ENCODE results near the gene RAB20. TPM values are rescaled to one million over a fixed set of nuclear protein-coding genes. Genes with fewer than 3 reads are reported as not detected.

RAB20 gene
- total RNA-seq, 1 donor from 2014 or later: 1.5 TPM

GRCh38 chr13:110486061-110486715 lies 75.3 kb downstream of the RAB20 start:
- Mint-ChIP-seq H3K27me3 (ENCODE audit: unreplicated experiment) (peaks cover 21% of the 10 kb centered on the region), H3K4me1 (ENCODE audit: unreplicated experiment) (peaks cover 6% of the 10 kb centered on the region), H3K9me3 (ENCODE audit: unreplicated experiment) (no peaks in the 10 kb centered on the region), H3K4me3 (ENCODE audit: unreplicated experiment) (no peak overlapping the region), H3K36me3 (ENCODE audit: low read depth, unreplicated experiment) (peaks cover 75% of the 10 kb centered on the region), H3K27ac (ENCODE audit: unreplicated experiment) (peak overlapping the region; percentile 61)
- DNase-seq (ENCODE audit: low spot score): no peak
- TF ChIP-seq CTCF (IDR thresholded peaks at IDR 0.05; ENCODE audit: unreplicated experiment): no peak

DNA sequence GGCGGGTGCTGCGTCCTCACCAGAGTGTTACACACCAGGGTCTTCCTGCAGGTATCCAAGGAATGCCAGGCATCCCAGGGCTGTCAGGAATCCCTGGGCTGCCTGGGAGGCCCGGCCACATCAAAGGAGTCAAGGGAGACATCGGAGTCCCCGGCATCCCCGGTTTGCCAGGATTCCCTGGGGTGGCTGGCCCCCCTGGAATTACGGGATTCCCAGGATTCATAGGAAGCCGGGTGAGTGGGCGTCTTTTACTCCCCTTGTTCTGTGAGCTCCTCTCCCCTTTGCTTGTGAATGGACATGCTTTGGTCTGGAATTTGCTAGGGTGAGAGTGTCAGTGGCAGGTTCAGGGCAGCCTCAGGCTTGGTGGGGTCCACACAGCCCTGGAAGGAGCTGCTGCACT lies 75.9 kb downstream of the RAB20 start:
- H3K27me3 Mint-ChIP-seq (ENCODE audit: unreplicated experiment): peaks cover 21% of the 10 kb centered on the region
- no peak overlapping the region for H3K4me3 Mint-ChIP-seq (ENCODE audit: unreplicated experiment)
- DNase-seq (ENCODE audit: low spot score): no peak
- H3K9me3 Mint-ChIP-seq (ENCODE audit: unreplicated experiment): no peaks in the 10 kb centered on the region
- H3K4me1 Mint-ChIP-seq (ENCODE audit: unreplicated experiment): peaks cover 6% of the 10 kb centered on the region
- H3K27ac Mint-ChIP-seq (ENCODE audit: unreplicated experiment): no peak overlapping the region
- no peak for TF ChIP-seq CTCF (IDR thresholded peaks at IDR 0.05; ENCODE audit: unreplicated experiment)
- H3K36me3 Mint-ChIP-seq (ENCODE audit: low read depth, unreplicated experiment): peaks cover 70% of the 10 kb centered on the region

DNA sequence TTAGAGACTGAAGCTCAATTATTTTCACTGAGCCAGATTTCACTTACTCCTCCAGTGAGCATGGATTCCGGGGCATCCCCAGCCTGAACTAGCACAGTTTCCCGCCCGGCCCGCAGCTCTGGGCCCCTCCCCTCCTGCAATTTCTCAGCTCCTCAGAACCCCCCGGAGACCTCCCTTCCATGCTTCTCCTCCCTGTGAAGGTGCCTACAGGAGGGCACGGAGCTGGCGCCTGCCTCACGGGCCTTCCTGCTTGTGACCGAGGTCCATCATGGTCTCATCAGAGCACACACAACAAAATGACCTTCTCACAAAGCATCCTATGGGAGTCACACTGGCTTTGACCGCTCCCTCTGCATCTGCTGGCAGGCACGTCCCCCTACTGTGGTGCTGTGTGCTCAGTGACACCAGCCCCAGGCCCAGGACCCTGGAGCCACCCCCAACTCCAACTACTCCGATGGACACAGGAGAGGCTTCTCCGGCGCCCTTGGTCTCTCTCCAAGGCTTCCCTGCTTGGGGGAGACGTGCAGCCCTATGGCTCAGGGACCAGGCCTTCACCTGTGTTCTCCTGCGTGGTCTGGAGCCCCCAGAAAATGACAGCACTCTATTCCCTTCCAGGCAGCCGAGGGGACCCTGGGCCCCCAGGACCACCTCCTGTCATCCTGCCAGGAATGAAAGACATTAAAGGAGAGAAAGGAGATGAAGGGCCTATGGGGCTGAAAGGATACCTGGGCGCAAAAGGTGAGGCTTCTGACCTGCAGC lies 77.1 kb downstream of the RAB20 start:
- Mint-ChIP-seq H3K9me3 (ENCODE audit: unreplicated experiment) (no peaks in the 10 kb centered on the region), H3K27me3 (ENCODE audit: unreplicated experiment) (peaks cover 22% of the 10 kb centered on the region), H3K27ac (ENCODE audit: unreplicated experiment) (no peak overlapping the region), H3K4me3 (ENCODE audit: unreplicated experiment) (peak overlapping the region; percentile 42), H3K36me3 (ENCODE audit: low read depth, unreplicated experiment) (peaks cover 65% of the 10 kb centered on the region), H3K4me1 (ENCODE audit: unreplicated experiment) (peaks cover 4% of the 10 kb centered on the region)
- no peak for DNase-seq (ENCODE audit: low spot score)
- no peak for TF ChIP-seq CTCF (IDR thresholded peaks at IDR 0.05; ENCODE audit: unreplicated experiment)

DNA sequence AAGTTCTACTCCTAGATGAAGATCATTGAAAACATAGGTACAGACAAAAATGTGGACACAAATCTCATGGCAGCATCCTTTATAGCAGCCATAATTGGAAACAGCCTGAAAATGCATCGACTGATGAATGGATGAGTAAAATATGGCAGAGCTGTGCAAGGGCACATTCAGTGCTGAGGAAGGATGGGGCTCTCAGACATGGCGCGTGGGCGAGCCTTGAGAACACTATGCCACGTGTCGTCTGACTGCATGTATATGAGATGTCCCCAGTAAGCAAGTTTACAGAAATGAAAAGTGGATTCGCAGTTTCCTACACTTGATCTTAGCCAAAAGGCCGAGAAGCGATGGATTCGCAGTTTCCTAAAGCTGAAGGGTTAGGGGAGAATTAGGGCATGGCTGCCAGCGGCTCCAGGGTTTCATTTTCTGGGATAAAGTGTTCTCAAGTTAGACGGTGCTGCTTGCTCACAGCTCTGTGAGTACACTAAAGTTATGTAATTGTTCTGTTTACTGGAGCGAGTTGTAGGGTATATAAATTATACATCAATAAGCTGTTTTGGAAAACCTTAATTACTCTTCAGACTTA lies 78.0 kb downstream of the RAB20 start:
- H3K27me3 Mint-ChIP-seq (ENCODE audit: unreplicated experiment): peaks cover 24% of the 10 kb centered on the region
- DNase-seq (ENCODE audit: low spot score): no peak
- peak overlapping the region; percentile 19 for H3K27ac Mint-ChIP-seq (ENCODE audit: unreplicated experiment)
- peak overlapping the region; percentile 35 for H3K4me3 Mint-ChIP-seq (ENCODE audit: unreplicated experiment)
- H3K4me1 Mint-ChIP-seq (ENCODE audit: unreplicated experiment): peaks cover 4% of the 10 kb centered on the region
- no peak for TF ChIP-seq CTCF (IDR thresholded peaks at IDR 0.05; ENCODE audit: unreplicated experiment)
- no peaks in the 10 kb centered on the region for H3K9me3 Mint-ChIP-seq (ENCODE audit: unreplicated experiment)
- peaks cover 63% of the 10 kb centered on the region for H3K36me3 Mint-ChIP-seq (ENCODE audit: low read depth, unreplicated experiment)

DNA sequence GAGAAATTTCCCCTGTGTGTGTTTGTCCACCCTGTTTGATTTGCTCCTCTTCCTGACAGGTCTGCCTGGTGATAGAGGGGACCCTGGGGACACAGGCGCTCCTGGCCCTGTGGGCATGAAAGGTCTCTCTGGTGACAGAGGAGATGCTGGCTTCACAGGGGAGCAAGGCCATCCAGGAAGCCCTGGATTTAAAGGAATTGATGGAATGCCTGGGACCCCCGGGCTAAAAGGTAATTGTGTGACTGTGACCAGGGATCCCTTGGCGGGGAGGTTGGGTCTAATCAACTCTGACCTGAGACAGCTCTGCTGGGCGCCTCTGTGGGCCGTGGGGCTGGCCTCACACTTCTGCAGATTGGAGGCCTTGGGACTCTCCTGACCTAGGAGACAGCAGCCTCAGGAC lies 81.4 kb downstream of the RAB20 start:
- peaks cover 71% of the 10 kb centered on the region for H3K36me3 Mint-ChIP-seq (ENCODE audit: low read depth, unreplicated experiment)

More for the DNA sequence above, 81.4 kb downstream of the RAB20 start:
- H3K27ac Mint-ChIP-seq (ENCODE audit: unreplicated experiment): peak overlapping the region; percentile 48
- peak overlapping the region; percentile 44 for H3K4me3 Mint-ChIP-seq (ENCODE audit: unreplicated experiment)
- H3K9me3 Mint-ChIP-seq (ENCODE audit: unreplicated experiment): no peaks in the 10 kb centered on the region
- no peak for DNase-seq (ENCODE audit: low spot score)
- H3K4me1 Mint-ChIP-seq (ENCODE audit: unreplicated experiment): peaks cover 9% of the 10 kb centered on the region
- peaks cover 26% of the 10 kb centered on the region for H3K27me3 Mint-ChIP-seq (ENCODE audit: unreplicated experiment)
- no peak for TF ChIP-seq CTCF (IDR thresholded peaks at IDR 0.05; ENCODE audit: unreplicated experiment)

Data from endothelial cell (in vitro differentiated cells).